Ishikawa (cell line): Measurements from ENCODE around the gene ECHDC3.

Experiments
- CEBPB ChIP-seq: IDR thresholded peaks from 2 replicates; pipeline ENCODE4 v1.6.1; 2012
- CREB1 ChIP-seq: IDR thresholded peaks from 2 replicates; pipeline ENCODE4 v1.6.1; 2012; ENCODE audit warnings: low read depth
- EGR1 ChIP-seq: IDR thresholded peaks from 2 replicates; pipeline ENCODE4 v1.6.1; 2012
- EP300 ChIP-seq: IDR thresholded peaks from 2 replicates; pipeline ENCODE4 v1.6.1; 2012; ENCODE audit warnings: borderline replicate concordance
- FOXM1 ChIP-seq: IDR thresholded peaks from 2 replicates; pipeline ENCODE4 v1.6.1; 2012; ENCODE audit warnings: low read depth, borderline replicate concordance
- MAX ChIP-seq: IDR thresholded peaks from 2 replicates; pipeline ENCODE4 v1.6.1; 2012
- NFIC ChIP-seq: IDR thresholded peaks from 2 replicates; pipeline ENCODE4 v1.6.1; 2012
- RAD21 ChIP-seq: IDR thresholded peaks from 2 replicates; pipeline ENCODE4 v1.6.1; 2012; ENCODE audit warnings: low read depth
- REST ChIP-seq: IDR thresholded peaks from 2 replicates; pipeline ENCODE4 v1.6.1; 2012; ENCODE audit warnings: low read depth, mild to moderate bottlenecking
- TAF1 ChIP-seq: IDR thresholded peaks from 2 replicates; pipeline ENCODE4 v1.6.1; 2012; ENCODE audit warnings: low read depth, mild to moderate bottlenecking
- TCF12 ChIP-seq: IDR thresholded peaks from 2 replicates; pipeline ENCODE4 v1.6.1; 2012; ENCODE audit warnings: low read depth
- TEAD4 ChIP-seq: IDR thresholded peaks from 2 replicates; pipeline ENCODE4 v1.6.1; 2012
- USF1 ChIP-seq: IDR thresholded peaks from 2 replicates; pipeline ENCODE4 v1.6.1; 2012
- YY1 ChIP-seq: IDR thresholded peaks from 2 replicates; pipeline ENCODE4 v1.6.1; 2012; ENCODE audit warnings: low read depth
- ZBTB7A ChIP-seq: IDR thresholded peaks from 2 replicates; pipeline ENCODE4 v1.6.1; 2012; ENCODE audit warnings: low read depth

The ECHDC3 gene

GRCh38 chr10:11715815-11716494, 26.2 kb upstream of the ECHDC3 start:
- no peak for TF ChIP-seq RAD21
- TF ChIP-seq YY1: no peak
- no peak for TF ChIP-seq ZBTB7A
- no peak for TF ChIP-seq FOXM1
- no peak for TF ChIP-seq REST
- TF ChIP-seq USF1: no peak
- TF ChIP-seq CREB1: no peak
- no peak for TF ChIP-seq TCF12
- TF ChIP-seq CEBPB: no peak
- TF ChIP-seq MAX: no peak
- no peak for TF ChIP-seq NFIC
- TF ChIP-seq TEAD4: no peak

- no peak for TF ChIP-seq EGR1
Observed at GRCh38 chr10:11716686-11717085, 25.5 kb upstream of the ECHDC3 start.

GRCh38 chr10:11719496-11720259, 22.5 kb upstream of the ECHDC3 start:
- TF ChIP-seq MAX (no peak), FOXM1 (no peak), TAF1 (no peak), YY1 (no peak), TCF12 (no peak), RAD21 (no peak), USF1 (no peak), NFIC (no peak), TEAD4 (no peak), CREB1 (no peak), CEBPB (no peak), EP300 (no peak), REST (no peak), EGR1 (no peak), ZBTB7A (no peak)

- no peak for TF ChIP-seq NFIC
- no peak for TF ChIP-seq CREB1
- TF ChIP-seq TEAD4: no peak
- TF ChIP-seq TCF12: no peak
- no peak for TF ChIP-seq TAF1
- no peak for TF ChIP-seq REST
- no peak for TF ChIP-seq FOXM1
- no peak for TF ChIP-seq YY1
- no peak for TF ChIP-seq EP300
- TF ChIP-seq USF1: no peak
- TF ChIP-seq CEBPB: no peak
- TF ChIP-seq RAD21: no peak
- TF ChIP-seq ZBTB7A: no peak
- TF ChIP-seq EGR1: no peak
- TF ChIP-seq MAX: no peak
Observed at GRCh38 chr10:11720260-11720741, 21.9 kb upstream of the ECHDC3 start.
